GM19035 (cell line): Measurements from ENCODE around the gene CFAP100.

Experiments
- ATAC-seq: cut with Tn5 transposase; IDR thresholded peaks from one replicate; pipeline ENCODE4 v1.9.1; 2021; ENCODE audit not compliant: unreplicated experiment

Gene CFAP100

GRCh38 chr3:126394179-126394976, at the start of gene CFAP100:
Gene CFAP100 (plus strand): TSS chr3:126394909. CDS start chr3:126396001, 1,092 bp downstream.
- no peak for ATAC-seq

DNA sequence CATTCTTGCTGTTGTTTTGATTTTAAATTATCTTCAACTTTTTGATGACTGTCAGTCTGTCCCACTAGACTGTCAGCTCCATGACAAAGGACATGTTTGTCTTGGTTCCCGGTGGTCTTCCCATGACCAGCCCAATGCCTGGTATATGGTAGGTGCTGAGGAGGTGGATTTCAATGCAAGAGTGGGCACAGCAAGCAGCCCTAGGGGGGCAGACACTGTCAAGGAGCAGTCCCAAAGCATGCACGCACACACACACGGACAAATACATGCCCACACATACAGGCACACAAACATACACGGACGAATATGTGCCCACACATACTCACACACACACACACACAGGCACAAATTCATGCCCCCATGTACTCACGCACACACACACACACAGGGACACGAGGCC, 49.5 kb upstream of the CFAP100 start:
- ATAC-seq = no peak

DNA sequence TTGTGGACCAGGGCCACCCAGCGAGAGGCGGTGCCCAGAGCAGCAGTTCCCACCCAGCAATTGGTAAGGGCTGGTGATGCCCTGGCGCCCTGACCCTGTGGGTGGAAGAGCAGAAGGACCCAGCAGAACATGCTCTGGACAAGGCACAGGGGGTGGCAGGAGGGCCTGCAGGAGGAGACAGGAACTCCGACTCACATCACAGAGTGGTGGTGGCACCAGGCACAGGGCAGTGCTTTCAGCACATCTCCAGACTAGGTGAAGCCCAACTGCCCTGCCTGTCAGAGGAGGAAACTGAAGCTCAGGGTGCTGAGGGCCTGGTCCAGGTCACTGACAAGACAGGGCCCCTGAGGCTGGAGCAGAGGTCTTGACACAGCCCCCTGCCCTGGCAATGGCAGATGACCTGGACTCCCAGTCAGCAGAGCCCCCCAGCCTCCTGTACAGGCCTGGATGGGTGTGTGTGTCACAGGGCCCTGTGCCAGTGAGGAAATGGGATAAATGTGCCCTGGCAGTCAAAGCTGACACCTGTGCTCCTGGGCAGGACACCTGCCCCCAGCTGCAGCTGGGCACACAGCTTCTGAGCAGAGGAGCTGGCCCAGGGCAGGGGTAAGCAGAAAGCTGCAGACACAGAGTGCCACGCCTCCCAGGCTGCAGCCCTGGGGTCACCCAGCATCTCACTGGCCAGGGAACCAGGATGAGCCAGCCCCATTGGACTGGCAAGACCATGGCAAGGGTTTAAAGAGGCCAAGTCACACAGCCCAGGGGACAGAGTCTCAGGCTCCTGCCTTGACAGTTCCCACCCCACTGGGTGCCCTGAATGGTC, 48.9 kb upstream of the CFAP100 start:
- no peak for ATAC-seq

- no peak for ATAC-seq
Measured at GRCh38 chr3:126346466-126346865, 48.2 kb upstream of the CFAP100 start.

GRCh38 chr3:126347543-126348161, 47.1 kb upstream of the CFAP100 start:
- ATAC-seq = no peak

- no peak for ATAC-seq
Measured at GRCh38 chr3:126348308-126348920, 46.3 kb upstream of the CFAP100 start.

DNA sequence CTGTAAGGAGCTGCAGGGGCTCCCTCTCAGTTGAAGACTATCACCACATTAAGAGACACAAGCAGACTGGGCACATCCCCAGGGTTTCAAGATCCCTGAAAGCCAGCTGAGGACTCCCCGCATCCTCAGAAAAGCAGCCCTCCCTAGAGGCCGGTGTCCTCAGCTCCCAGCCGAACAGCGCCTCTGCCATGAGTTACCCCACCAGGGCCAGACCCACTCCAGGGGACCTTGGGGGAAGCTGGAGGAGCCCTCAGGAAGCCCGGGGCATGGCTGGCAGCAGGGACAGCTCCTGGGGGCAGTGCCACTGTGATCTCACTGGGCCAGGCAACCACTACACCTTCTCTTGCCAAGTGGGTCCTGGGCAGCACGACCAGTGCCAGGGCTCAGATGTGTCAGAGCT, 45.6 kb upstream of the CFAP100 start:
- no peak for ATAC-seq

GRCh38 chr3:126349611-126350501, 44.9 kb upstream of the CFAP100 start:
- ATAC-seq = no peak

- ATAC-seq = no peak
Measured at GRCh38 chr3:126350502-126351085, 44.1 kb upstream of the CFAP100 start.

GRCh38 chr3:126351086-126351770, 43.5 kb upstream of the CFAP100 start:
- no peak for ATAC-seq

GRCh38 chr3:126351771-126352475, 42.8 kb upstream of the CFAP100 start:
- ATAC-seq = no peak

- no peak for ATAC-seq
Measured at GRCh38 chr3:126352476-126353454, 41.9 kb upstream of the CFAP100 start.

- no peak for ATAC-seq
Measured at GRCh38 chr3:126353694-126354321, 40.9 kb upstream of the CFAP100 start.

- no peak for ATAC-seq
Measured at GRCh38 chr3:126354776-126355175, 39.9 kb upstream of the CFAP100 start.

DNA sequence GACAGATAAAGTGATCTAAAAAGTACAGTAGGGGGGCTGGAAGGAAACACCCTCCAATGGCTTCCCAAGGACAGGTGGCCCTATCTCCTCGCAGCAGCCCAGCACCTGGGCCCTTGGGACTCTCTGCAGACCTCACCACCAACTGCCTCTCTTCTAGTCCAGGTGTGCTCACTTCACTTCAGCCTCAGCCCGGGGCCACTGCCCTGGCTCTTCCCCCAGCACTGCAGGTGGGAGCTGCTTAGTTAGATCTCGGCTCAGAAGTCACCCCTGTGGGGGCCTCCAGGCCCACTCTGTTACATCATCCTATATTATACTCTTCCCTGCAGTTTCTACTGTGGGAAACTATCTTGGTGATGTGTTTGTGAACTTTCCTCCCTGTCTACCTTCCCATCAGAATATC, 39.5 kb upstream of the CFAP100 start:
- ATAC-seq = no peak

- no peak for ATAC-seq
Measured at GRCh38 chr3:126355777-126356372, 38.8 kb upstream of the CFAP100 start.
